K562 (cell line): ENCODE measurements around the gene RASIP1. TPM values are rescaled to one million over a fixed set of nuclear protein-coding genes. Genes with fewer than 3 reads are reported as not detected.

Experiments used
- ADNP ChIP-seq: fragments of 200-800 bp; sonication (Bioruptor generic); IDR thresholded peaks from 2 replicates; pipeline ENCODE4 v1.6.1; 2016; ENCODE audit warnings: missing genetic modification characterization, missing compliant biosample characterization
- CC2D1A ChIP-seq: fragments of 450-650 bp; IDR thresholded peaks from 2 replicates; pipeline ENCODE4 v1.6.1; 2017; ENCODE audit warnings: mild to moderate bottlenecking
- KDM2B ChIP-seq: fragments of 250-450 bp; sonication (Bioruptor Pico); IDR thresholded peaks from 2 replicates; pipeline ENCODE4 v1.8.0; 2021; ENCODE audit warnings: mild to moderate bottlenecking, moderate library complexity
- NFE2 ChIP-seq: IDR thresholded peaks from 2 replicates; pipeline ENCODE4 v1.6.1; 2014; ENCODE audit warnings: antibody characterized with exemption, low read depth
- SAFB ChIP-seq: fragments of 200-400 bp; formaldehyde crosslinking; IDR thresholded peaks from 2 replicates; pipeline ENCODE4 v1.6.1; 2017; ENCODE audit warnings: low read depth, low read length, borderline replicate concordance
- SMC3 ChIP-seq: conservative IDR thresholded peaks from 2 replicates; pipeline ENCODE4 v1.6.1; 2011; ENCODE audit warnings: low read depth, low read length, improper control_type of control experiment; ENCODE audit not compliant: insufficient read depth
- ZNF274 ChIP-seq: IDR thresholded peaks from 2 replicates; pipeline ENCODE4 v1.6.1; 2011; ENCODE audit warnings: low read depth, mild to moderate bottlenecking, low read length, moderate library complexity, borderline replicate concordance
- ZNF436 ChIP-seq: fragments of 250-450, 450-650 bp; sonication (Bioruptor Pico); formaldehyde crosslinking; IDR thresholded peaks from 2 replicates; pipeline ENCODE4 v1.7.0; 2020; ENCODE audit warnings: mild to moderate bottlenecking
- polyA plus RNA-seq, 8 experiments: library from polyadenylated mRNA; depleted of rRNA in 4 of 8; stranded (reverse) in 5 of 8; unstranded in 3 of 8; fragments of >200 nt; fragmentation: Nextera tagmentation in 2 of 8; fragmentation: Illumina TruSeq in 1 of 8; extraction: Ambion mirVana in 2 of 8; extraction: Trizol in 1 of 8; gene quantifications; 2 replicates each; pipeline versions ENCODE4 v1.2.1 to v1.2.3, GENCODE V29; 2011 to 2014; ENCODE audit warnings: inconsistent platforms in 1 of 8, missing spikeins in 1 of 8
- total RNA-seq, 7 experiments: library from RNA; depleted of rRNA in 6 of 7; stranded (reverse); fragments of >200 nt in 6 of 7; fragmentation: Illumina TruSeq in 2 of 7; extraction: Trizol in 2 of 7; gene quantifications; 2 replicates each; pipeline versions ENCODE4 v1.2.1 to v1.2.3, GENCODE V29; 2011 to 2021; ENCODE audit warnings: low replicate concordance in 1 of 7
- TF ChIP-seq, protein P1 (sequence below): fragments of 450-650 bp; conservative IDR thresholded peaks from 2 replicates; pipeline ENCODE4 v1.6.1; 2016; ENCODE audit warnings: missing genetic modification characterization, low read depth, mild to moderate bottlenecking, control low read depth, missing compliant biosample characterization
- TF ChIP-seq, protein P2 (sequence below): fragments of 450-650 bp; formaldehyde crosslinking; IDR thresholded peaks from 2 replicates; pipeline ENCODE4 v1.4.0; 2020; ENCODE audit warnings: mild to moderate bottlenecking, moderate library complexity
- TF ChIP-seq, protein P3 (sequence below): fragments of 450-650 bp; formaldehyde crosslinking; IDR thresholded peaks from 2 replicates; pipeline ENCODE4 v1.4.0; 2020; ENCODE audit warnings: mild to moderate bottlenecking, moderate library complexity
- TF ChIP-seq, protein P4 (sequence below): fragments of 250-450 bp; sonication (Bioruptor Pico); IDR thresholded peaks from 2 replicates; pipeline ENCODE4 v1.4.0; 2020; ENCODE audit warnings: mild to moderate bottlenecking, moderate library complexity

RASIP1 gene
- total and polyA plus RNA-seq, 9 of the 15 experiments (the other 6 are each of a cell fraction or from before 2014, with no cell fraction given), result 0.20 to 4.7 (median 1.5) TPM

DNA sequence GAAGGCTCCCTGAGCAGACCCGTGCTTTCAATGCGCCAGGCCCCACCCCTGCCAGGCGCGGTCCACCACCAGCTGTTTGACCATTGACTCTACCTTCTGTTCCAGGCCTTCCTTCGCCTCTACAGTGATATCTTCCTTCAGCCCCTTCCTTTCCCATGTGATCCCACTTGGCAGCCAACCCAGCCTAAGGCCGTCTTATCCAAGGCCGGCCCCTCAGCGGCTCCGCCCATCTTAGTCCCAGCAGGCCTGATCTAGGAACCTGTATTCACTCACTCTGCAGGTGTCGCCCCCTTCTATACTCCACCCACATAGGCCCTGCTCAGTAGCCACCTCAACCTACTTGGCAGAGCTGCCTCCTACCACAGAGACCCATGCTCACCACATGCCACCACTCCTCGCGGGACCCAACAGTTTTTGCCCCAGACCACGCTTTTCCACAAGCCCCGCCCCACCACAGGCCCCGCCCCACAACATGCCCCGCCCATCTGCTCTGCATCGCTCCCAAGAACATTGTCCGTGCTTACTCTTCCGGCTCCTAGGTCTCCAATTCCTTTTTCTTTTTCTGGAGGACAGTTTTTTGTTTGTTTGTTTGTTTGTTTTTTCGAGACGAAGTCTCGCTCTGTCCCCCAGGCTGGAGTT, 2.9 kb downstream of the RASIP1 start (continued):
- TF ChIP-seq, protein P1, sequence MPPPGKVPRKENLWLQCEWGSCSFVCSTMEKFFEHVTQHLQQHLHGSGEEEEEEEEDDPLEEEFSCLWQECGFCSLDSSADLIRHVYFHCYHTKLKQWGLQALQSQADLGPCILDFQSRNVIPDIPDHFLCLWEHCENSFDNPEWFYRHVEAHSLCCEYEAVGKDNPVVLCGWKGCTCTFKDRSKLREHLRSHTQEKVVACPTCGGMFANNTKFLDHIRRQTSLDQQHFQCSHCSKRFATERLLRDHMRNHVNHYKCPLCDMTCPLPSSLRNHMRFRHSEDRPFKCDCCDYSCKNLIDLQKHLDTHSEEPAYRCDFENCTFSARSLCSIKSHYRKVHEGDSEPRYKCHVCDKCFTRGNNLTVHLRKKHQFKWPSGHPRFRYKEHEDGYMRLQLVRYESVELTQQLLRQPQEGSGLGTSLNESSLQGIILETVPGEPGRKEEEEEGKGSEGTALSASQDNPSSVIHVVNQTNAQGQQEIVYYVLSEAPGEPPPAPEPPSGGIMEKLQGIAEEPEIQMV (tag), result no peak
- TF ChIP-seq CC2D1A (no peak), ZNF274 (no peak), SAFB (no peak), ADNP (tag) (no peak), SMC3 (no peak), NFE2 (no peak), ZNF436 (CRISPR knock-in tag) (no peak), KDM2B (CRISPR knock-in tag) (no peak)
- TF ChIP-seq, protein P2, sequence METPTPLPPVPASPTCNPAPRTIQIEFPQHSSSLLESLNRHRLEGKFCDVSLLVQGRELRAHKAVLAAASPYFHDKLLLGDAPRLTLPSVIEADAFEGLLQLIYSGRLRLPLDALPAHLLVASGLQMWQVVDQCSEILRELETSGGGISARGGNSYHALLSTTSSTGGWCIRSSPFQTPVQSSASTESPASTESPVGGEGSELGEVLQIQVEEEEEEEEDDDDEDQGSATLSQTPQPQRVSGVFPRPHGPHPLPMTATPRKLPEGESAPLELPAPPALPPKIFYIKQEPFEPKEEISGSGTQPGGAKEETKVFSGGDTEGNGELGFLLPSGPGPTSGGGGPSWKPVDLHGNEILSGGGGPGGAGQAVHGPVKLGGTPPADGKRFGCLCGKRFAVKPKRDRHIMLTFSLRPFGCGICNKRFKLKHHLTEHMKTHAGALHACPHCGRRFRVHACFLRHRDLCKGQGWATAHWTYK (CRISPR knock-in tag), result 0 out of 2 replicates have a peak, but pooled peaks have one; percentile 53
- TF ChIP-seq, protein P3, sequence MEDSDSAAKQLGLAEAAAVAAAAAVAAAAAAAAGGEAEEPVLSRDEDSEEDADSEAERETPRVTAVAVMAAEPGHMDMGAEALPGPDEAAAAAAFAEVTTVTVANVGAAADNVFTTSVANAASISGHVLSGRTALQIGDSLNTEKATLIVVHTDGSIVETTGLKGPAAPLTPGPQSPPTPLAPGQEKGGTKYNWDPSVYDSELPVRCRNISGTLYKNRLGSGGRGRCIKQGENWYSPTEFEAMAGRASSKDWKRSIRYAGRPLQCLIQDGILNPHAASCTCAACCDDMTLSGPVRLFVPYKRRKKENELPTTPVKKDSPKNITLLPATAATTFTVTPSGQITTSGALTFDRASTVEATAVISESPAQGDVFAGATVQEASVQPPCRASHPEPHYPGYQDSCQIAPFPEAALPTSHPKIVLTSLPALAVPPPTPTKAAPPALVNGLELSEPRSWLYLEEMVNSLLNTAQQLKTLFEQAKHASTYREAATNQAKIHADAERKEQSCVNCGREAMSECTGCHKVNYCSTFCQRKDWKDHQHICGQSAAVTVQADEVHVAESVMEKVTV, result no peak
- TF ChIP-seq, protein P4, sequence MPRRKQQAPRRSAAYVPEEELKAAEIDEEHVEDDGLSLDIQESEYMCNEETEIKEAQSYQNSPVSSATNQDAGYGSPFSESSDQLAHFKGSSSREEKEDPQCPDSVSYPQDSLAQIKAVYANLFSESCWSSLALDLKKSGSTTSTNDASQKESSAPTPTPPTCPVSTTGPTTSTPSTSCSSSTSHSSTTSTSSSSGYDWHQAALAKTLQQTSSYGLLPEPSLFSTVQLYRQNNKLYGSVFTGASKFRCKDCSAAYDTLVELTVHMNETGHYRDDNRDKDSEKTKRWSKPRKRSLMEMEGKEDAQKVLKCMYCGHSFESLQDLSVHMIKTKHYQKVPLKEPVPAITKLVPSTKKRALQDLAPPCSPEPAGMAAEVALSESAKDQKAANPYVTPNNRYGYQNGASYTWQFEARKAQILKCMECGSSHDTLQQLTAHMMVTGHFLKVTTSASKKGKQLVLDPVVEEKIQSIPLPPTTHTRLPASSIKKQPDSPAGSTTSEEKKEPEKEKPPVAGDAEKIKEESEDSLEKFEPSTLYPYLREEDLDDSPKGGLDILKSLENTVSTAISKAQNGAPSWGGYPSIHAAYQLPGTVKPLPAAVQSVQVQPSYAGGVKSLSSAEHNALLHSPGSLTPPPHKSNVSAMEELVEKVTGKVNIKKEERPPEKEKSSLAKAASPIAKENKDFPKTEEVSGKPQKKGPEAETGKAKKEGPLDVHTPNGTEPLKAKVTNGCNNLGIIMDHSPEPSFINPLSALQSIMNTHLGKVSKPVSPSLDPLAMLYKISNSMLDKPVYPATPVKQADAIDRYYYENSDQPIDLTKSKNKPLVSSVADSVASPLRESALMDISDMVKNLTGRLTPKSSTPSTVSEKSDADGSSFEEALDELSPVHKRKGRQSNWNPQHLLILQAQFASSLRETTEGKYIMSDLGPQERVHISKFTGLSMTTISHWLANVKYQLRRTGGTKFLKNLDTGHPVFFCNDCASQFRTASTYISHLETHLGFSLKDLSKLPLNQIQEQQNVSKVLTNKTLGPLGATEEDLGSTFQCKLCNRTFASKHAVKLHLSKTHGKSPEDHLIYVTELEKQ (CRISPR knock-in tag), result no peak
